Activated CD4-positive, alpha-beta T cell treated with anti-CD3 and anti-CD28 coated beads, Interleukin-10, Interleukin-2, amounts not matched to agents 100 ng/mL and 50 ng/mL, durations not matched to agents 16 hours and 8 hours (primary cell): ENCODE measurements around the gene DCAF8.

Experiments used
- DNase-seq: peaks from one replicate; pipeline ENCODE4 v3.0.0-alpha.2; 2020

DCAF8 gene

GRCh38 chr1:160222546-160222945 is 39.8 kb downstream of the DCAF8 start:
- DNase-seq = no peak

GRCh38 chr1:160221089-160221488 is 41.3 kb downstream of the DCAF8 start:
- DNase-seq = no peak

GRCh38 chr1:160220301-160220700 is 42.0 kb downstream of the DCAF8 start:
- DNase-seq = no peak

GRCh38 chr1:160219062-160219929 is 43.1 kb downstream of the DCAF8 start:
- no peak for DNase-seq

GRCh38 chr1:160217481-160218051 is 44.8 kb downstream of the DCAF8 start:
- no peak for DNase-seq

GRCh38 chr1:160216301-160216700 is 46.0 kb downstream of the DCAF8 start:
- DNase-seq = no peak

GRCh38 chr1:160214481-160215140 is 47.7 kb downstream of the DCAF8 start:
- no peak for DNase-seq

GRCh38 chr1:160211046-160211790 is 51.1 kb downstream of the DCAF8 start:
- no peak for DNase-seq

GRCh38 chr1:160210561-160210960 is 51.8 kb downstream of the DCAF8 start:
- no peak for DNase-seq

GRCh38 chr1:160209321-160210046 is 52.9 kb downstream of the DCAF8 start:
- DNase-seq = no peak

GRCh38 chr1:160208557-160209320 is 53.6 kb downstream of the DCAF8 start:
- no peak for DNase-seq

- no peak for DNase-seq
These were observed 54.4 kb downstream of the DCAF8 start for GRCh38 chr1:160207771-160208556.

GRCh38 chr1:160207118-160207650 is 55.2 kb downstream of the DCAF8 start:
- no peak for DNase-seq

GRCh38 chr1:160206421-160207117 is 55.8 kb downstream of the DCAF8 start:
- DNase-seq = peak; percentile 11

GRCh38 chr1:160206036-160206389 is 56.3 kb downstream of the DCAF8 start:
- peak; percentile 58 for DNase-seq

GRCh38 chr1:160205242-160206035 is 56.9 kb downstream of the DCAF8 start, which contains the start of gene PEA15:
TSS of gene PEA15 (plus strand) at chr1:160205384. CDS start at chr1:160211545, 6,161 bp downstream.
- DNase-seq = peak; percentile 81

GRCh38 chr1:160204526-160205241 is 57.7 kb downstream of the DCAF8 start:
- DNase-seq = no peak

- no peak for DNase-seq
These were observed 61.6 kb downstream of the DCAF8 start for GRCh38 chr1:160200786-160201185.
